ENCODE data around the gene HLA-E. TPM values are rescaled to one million over a fixed set of nuclear protein-coding genes. Genes with fewer than 3 reads are reported as not detected.
"Not testable (repeated sequence)": the region's sequence is repeated elsewhere in the genome, so short reads cannot be mapped to it uniquely, and the experiment has no call there.

HLA-E gene
- total RNA-seq, 1 experiment from 2014 or later = 47.0 TPM

- Histone ChIP-seq H3K4me3 (ENCODE audit: low read depth, low read length) (no peak overlapping the region), H3K27me3 (replicated peaks; ENCODE audit: control insufficient read depth, insufficient read depth, low read length) (no peaks in the 10 kb centered on the region), H3K4me1 (no peaks in the 10 kb centered on the region), H3K36me3 (ENCODE audit: control insufficient read depth, insufficient read depth, low read length) (peaks cover 3% of the 10 kb centered on the region), H3K9me3 (no peaks in the 10 kb centered on the region)
- ChIA-PET CTCF (no interaction called here), POLR2A (no interaction called here)
- H3K36me3 Mint-ChIP-seq (ENCODE audit: insufficient read depth, unreplicated experiment) = peaks cover 12% of the 10 kb centered on the region
- no TSS peak for BruUV-seq (replicated peaks)
- H3K27me3 Mint-ChIP-seq (ENCODE audit: insufficient read depth, unreplicated experiment) = no peaks in the 10 kb centered on the region
- intact Hi-C loops (cut with micrococcal nuclease; ENCODE audit: unreplicated experiment) = no loop called here
- H3K27ac Mint-ChIP-seq (ENCODE audit: unreplicated experiment) = no peak overlapping the region
- H3K9me3 Mint-ChIP-seq (ENCODE audit: unreplicated experiment) = no peaks in the 10 kb centered on the region
- H3K4me3 Mint-ChIP-seq (ENCODE audit: unreplicated experiment) = no peak overlapping the region
- no peak for TF ChIP-seq CTCF (IDR thresholded peaks at IDR 0.05; ENCODE audit: insufficient read depth in 1 of 2, low read depth in 1 of 2, low read length in 1 of 2, severe bottlenecking in 1 of 2, unreplicated experiment in 1 of 2)
- H3K4me1 Mint-ChIP-seq (ENCODE audit: low read depth, unreplicated experiment) = no peaks in the 10 kb centered on the region
- DNase-seq = no peak
Observed at GRCh38 chr6:30495993-30496392, 6.7 kb downstream of the HLA-E start.

- H3K27me3 Mint-ChIP-seq (ENCODE audit: insufficient read depth, unreplicated experiment); BruUV-seq (replicated peaks); H3K4me3 Mint-ChIP-seq (ENCODE audit: unreplicated experiment); DNase-seq; H3K4me1 ChIP-seq; H3K9me3 Mint-ChIP-seq (ENCODE audit: unreplicated experiment); H3K36me3 ChIP-seq (ENCODE audit: control insufficient read depth, insufficient read depth, low read length); H3K27me3 ChIP-seq (replicated peaks; ENCODE audit: control insufficient read depth, insufficient read depth, low read length); CTCF ChIA-PET; H3K9me3 ChIP-seq; H3K36me3 Mint-ChIP-seq (ENCODE audit: insufficient read depth, unreplicated experiment); POLR2A ChIA-PET; intact Hi-C loops (cut with micrococcal nuclease; ENCODE audit: unreplicated experiment); H3K4me1 Mint-ChIP-seq (ENCODE audit: low read depth, unreplicated experiment); H3K27ac Mint-ChIP-seq (ENCODE audit: unreplicated experiment); H3K4me3 ChIP-seq (ENCODE audit: low read depth, low read length): not testable (repeated sequence)
Observed at GRCh38 chr6:30497261-30497599, 7.9 kb downstream of the HLA-E start.

GRCh38 chr6:30497714-30498113, 8.4 kb downstream of the HLA-E start:
- CTCF ChIA-PET = no interaction called here
- H3K9me3 Mint-ChIP-seq (ENCODE audit: unreplicated experiment) = no peaks in the 10 kb centered on the region
- no peaks in the 10 kb centered on the region for H3K36me3 Mint-ChIP-seq (ENCODE audit: insufficient read depth, unreplicated experiment)
- H3K4me3 ChIP-seq (ENCODE audit: low read depth, low read length) = no peak overlapping the region
- no peak for DNase-seq
- no peak overlapping the region for H3K4me3 Mint-ChIP-seq (ENCODE audit: unreplicated experiment)
- BruUV-seq (replicated peaks) = no TSS peak
- no peak for TF ChIP-seq CTCF (IDR thresholded peaks at IDR 0.05; ENCODE audit: insufficient read depth in 1 of 2, low read depth in 1 of 2, low read length in 1 of 2, severe bottlenecking in 1 of 2, unreplicated experiment in 1 of 2)
- H3K4me1 ChIP-seq = no peaks in the 10 kb centered on the region
- H3K36me3 ChIP-seq (ENCODE audit: control insufficient read depth, insufficient read depth, low read length) = no peaks in the 10 kb centered on the region; the same call in 1 of the 2 replicates
- intact Hi-C loops (cut with micrococcal nuclease; ENCODE audit: unreplicated experiment) = no loop called here
- no peaks in the 10 kb centered on the region for H3K4me1 Mint-ChIP-seq (ENCODE audit: low read depth, unreplicated experiment)
- no peaks in the 10 kb centered on the region for H3K9me3 ChIP-seq
- POLR2A ChIA-PET = no interaction called here
- H3K27me3 Mint-ChIP-seq (ENCODE audit: insufficient read depth, unreplicated experiment) = no peaks in the 10 kb centered on the region
- H3K27me3 ChIP-seq (replicated peaks; ENCODE audit: control insufficient read depth, insufficient read depth, low read length) = no peaks in the 10 kb centered on the region
- no peak overlapping the region for H3K27ac Mint-ChIP-seq (ENCODE audit: unreplicated experiment)

GRCh38 chr6:30498705-30499104, 9.4 kb downstream of the HLA-E start:
- H3K9me3 Mint-ChIP-seq (ENCODE audit: unreplicated experiment); H3K27ac Mint-ChIP-seq (ENCODE audit: unreplicated experiment); H3K4me3 ChIP-seq (ENCODE audit: low read depth, low read length); CTCF ChIA-PET; H3K9me3 ChIP-seq; POLR2A ChIA-PET; H3K4me1 Mint-ChIP-seq (ENCODE audit: low read depth, unreplicated experiment); H3K27me3 ChIP-seq (replicated peaks; ENCODE audit: control insufficient read depth, insufficient read depth, low read length); BruUV-seq (replicated peaks); H3K27me3 Mint-ChIP-seq (ENCODE audit: insufficient read depth, unreplicated experiment); H3K36me3 Mint-ChIP-seq (ENCODE audit: insufficient read depth, unreplicated experiment); H3K36me3 ChIP-seq (ENCODE audit: control insufficient read depth, insufficient read depth, low read length); H3K4me3 Mint-ChIP-seq (ENCODE audit: unreplicated experiment); DNase-seq; intact Hi-C loops (cut with micrococcal nuclease; ENCODE audit: unreplicated experiment); H3K4me1 ChIP-seq: not testable (repeated sequence)
